ENCODE measurements around the gene HELZ. TPM values are rescaled to one million over a fixed set of nuclear protein-coding genes. Genes with fewer than 3 reads are reported as not detected.

Gene HELZ
- polyA plus RNA-seq, 1 of the 3 experiments (the other 2 are of a cell fraction): 4.3 TPM

DNA sequence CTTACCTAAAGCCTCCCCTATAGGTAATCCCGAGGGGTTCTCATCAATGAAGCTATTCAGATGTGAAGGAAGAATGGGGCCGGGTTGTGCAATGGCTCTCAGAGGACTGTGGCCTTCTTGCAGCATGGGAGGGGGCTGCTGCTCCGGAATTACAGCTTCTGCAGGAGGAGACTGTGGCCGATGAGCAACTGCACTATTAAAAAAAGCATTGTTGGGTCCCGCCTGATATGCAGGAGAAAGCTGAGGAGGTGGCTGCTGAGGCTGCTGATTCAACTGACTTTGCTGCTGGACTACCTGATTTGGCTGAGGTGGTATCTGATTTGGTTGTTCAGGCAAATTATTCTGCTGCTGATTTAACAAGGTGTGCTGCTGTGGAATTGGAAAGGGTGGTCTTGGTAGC is 135.9 kb downstream of the HELZ start:
- Histone ChIP-seq H3K27ac (ENCODE audit: low read depth in 2 of 2, low read length in 1 of 2) (peak overlapping the region in 1 of 2 experiments; percentile 1; a peak in 1 of 4 replicates), H3K9ac (no peak overlapping the region), H3K79me2 (ENCODE audit: insufficient read depth) (no peaks in the 10 kb centered on the region), H3K4me1 (ENCODE audit: control insufficient read depth in 1 of 2, insufficient read depth in 2 of 2, low read depth in 1 of 2, low read length in 1 of 2) (peaks cover 0 to 5% of the 10 kb centered on the region in 2 experiments; a peak in 2 of 4 replicates), H3K9me2 (no peaks in the 10 kb centered on the region), H3K4me2 (no peak overlapping the region), H2AFZ (ENCODE audit: low read depth) (no peak overlapping the region), H3K4me3 (ENCODE audit: low read depth in 2 of 2, low read length in 1 of 2) (no peak overlapping the region), H3F3A (replicated peaks; ENCODE audit: insufficient read depth) (peaks cover 5% of the 10 kb centered on the region), H3K9me3 (no peaks in the 10 kb centered on the region), H4K20me1 (ENCODE audit: insufficient read depth) (no peaks in the 10 kb centered on the region), H3K27me3 (ENCODE audit: insufficient read depth) (no peaks in the 10 kb centered on the region), H3K36me3 (replicated peaks in 1 of 2; ENCODE audit: control insufficient read depth in 1 of 2, insufficient read depth in 2 of 2, low read length in 1 of 2) (peaks cover 56 to 71% of the 10 kb centered on the region in 2 experiments)
- TF ChIP-seq, protein P1, sequence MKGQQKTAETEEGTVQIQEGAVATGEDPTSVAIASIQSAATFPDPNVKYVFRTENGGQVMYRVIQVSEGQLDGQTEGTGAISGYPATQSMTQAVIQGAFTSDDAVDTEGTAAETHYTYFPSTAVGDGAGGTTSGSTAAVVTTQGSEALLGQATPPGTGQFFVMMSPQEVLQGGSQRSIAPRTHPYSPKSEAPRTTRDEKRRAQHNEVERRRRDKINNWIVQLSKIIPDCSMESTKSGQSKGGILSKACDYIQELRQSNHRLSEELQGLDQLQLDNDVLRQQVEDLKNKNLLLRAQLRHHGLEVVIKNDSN (IDR thresholded peaks at IDR 0.05; ENCODE audit: borderline replicate concordance, low read depth): no peak
- TF ChIP-seq MEF2A (IDR thresholded peaks at IDR 0.05; ENCODE audit: borderline replicate concordance, low read depth) (no peak), GABPA (IDR thresholded peaks at IDR 0.05; ENCODE audit: low read depth) (no peak), FOXM1 (IDR thresholded peaks at IDR 0.05; ENCODE audit: low read depth) (no peak), EZH2phosphoT487 (IDR thresholded peaks at IDR 0.05; ENCODE audit: borderline replicate concordance, low read depth) (no peak), TEAD4 (IDR thresholded peaks at IDR 0.05; ENCODE audit: borderline replicate concordance, insufficient read depth) (no peak)
- ChIA-PET CTCF (interaction anchor here (1.0 to 1.2 kb wide), 3 partner anchors 9 to 49 kb away, joined by 3 to 5 read pairs (median 4); no protein-coding TSS in a partner anchor), POLR2A (no interaction called here)
- 77% methylated on average over 5 of the region's 5 CpGs for WGBS (ENCODE audit: low lambda C conversion rate)
- DNase-seq: no peak

DNA sequence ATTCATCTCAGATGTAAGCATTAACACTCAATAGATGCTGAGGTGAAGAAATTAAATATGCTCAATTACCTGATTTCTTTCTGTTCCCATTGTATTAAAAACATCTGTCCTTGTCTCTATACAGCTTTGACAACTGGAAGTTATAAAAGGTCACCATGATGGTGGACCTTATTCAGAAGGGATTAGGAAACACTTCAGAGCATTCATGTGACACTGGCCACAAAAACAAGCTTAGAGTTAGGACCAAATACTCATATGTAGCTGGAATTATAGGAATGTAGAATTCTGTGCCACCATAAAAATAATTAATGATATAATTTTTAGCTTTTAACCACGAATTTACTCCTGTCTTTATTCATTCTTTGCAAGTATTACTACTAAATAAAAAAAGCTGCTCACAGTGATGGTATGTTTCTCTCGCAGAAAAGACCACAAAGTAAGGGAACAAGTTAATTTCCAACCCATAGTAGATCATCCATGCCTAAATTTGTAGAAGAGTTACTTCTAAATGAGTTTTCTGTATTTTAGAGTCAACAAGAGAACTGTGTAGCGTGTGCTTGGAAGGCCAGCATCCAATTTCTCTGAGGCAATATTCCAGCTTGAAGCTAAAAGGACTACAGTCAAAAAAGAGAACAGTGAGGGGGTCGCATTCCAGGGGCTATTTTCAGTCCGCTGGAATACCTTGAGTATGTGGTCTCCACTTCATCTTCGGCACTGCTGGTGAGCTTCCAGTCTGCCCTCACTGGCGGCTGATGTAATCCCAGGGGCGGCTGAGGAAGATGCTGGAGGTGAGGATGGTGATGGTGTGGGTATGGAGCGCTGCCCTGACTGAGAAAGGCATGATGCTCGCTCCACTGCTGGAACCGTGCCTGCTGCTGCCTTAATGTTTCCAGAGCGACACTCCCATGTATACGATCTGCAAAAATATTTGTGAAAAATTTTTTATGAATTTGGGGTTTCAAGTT is 136.9 kb downstream of the HELZ start:
- Histone ChIP-seq H3K4me1 (ENCODE audit: control insufficient read depth in 1 of 2, insufficient read depth in 2 of 2, low read depth in 1 of 2, low read length in 1 of 2) (peaks cover 0 to 7% of the 10 kb centered on the region in 2 experiments; a peak in 2 of 4 replicates), H3K9me3 (no peaks in the 10 kb centered on the region), H3K79me2 (ENCODE audit: insufficient read depth) (0 out of 2 replicates have a peak, but pooled peaks cover under 1% of the 10 kb centered on the region), H3K4me2 (no peak overlapping the region), H3K9ac (no peak overlapping the region), H3K4me3 (ENCODE audit: low read depth in 2 of 2, low read length in 1 of 2) (no peak overlapping the region), H3K27ac (ENCODE audit: low read depth in 2 of 2, low read length in 1 of 2) (peak overlapping the region in 1 of 2 experiments; percentile 4; a peak in 1 of 4 replicates), H4K20me1 (ENCODE audit: insufficient read depth) (no peaks in the 10 kb centered on the region), H3K27me3 (ENCODE audit: insufficient read depth) (no peaks in the 10 kb centered on the region), H2AFZ (ENCODE audit: low read depth) (no peak overlapping the region), H3K9me2 (no peaks in the 10 kb centered on the region), H3K36me3 (replicated peaks in 1 of 2; ENCODE audit: control insufficient read depth in 1 of 2, insufficient read depth in 2 of 2, low read length in 1 of 2) (peaks cover 54 to 63% of the 10 kb centered on the region in 2 experiments), H3F3A (replicated peaks; ENCODE audit: insufficient read depth) (peaks cover 6% of the 10 kb centered on the region)
- POLR2A ChIA-PET: no interaction called here
- 93% methylated on average over 13 of the region's 13 CpGs for WGBS (ENCODE audit: low lambda C conversion rate)
- no peak for TF ChIP-seq RFX5 (IDR thresholded peaks at IDR 0.05; ENCODE audit: low read length)
- TF ChIP-seq, protein P2, sequence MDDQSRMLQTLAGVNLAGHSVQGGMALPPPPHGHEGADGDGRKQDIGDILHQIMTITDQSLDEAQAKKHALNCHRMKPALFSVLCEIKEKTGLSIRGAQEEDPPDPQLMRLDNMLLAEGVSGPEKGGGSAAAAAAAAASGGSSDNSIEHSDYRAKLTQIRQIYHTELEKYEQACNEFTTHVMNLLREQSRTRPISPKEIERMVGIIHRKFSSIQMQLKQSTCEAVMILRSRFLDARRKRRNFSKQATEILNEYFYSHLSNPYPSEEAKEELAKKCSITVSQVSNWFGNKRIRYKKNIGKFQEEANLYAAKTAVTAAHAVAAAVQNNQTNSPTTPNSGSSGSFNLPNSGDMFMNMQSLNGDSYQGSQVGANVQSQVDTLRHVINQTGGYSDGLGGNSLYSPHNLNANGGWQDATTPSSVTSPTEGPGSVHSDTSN (IDR thresholded peaks at IDR 0.05): no peak
- TF ChIP-seq JUND (IDR thresholded peaks at IDR 0.05): no peak
- TF ChIP-seq, protein P3, sequence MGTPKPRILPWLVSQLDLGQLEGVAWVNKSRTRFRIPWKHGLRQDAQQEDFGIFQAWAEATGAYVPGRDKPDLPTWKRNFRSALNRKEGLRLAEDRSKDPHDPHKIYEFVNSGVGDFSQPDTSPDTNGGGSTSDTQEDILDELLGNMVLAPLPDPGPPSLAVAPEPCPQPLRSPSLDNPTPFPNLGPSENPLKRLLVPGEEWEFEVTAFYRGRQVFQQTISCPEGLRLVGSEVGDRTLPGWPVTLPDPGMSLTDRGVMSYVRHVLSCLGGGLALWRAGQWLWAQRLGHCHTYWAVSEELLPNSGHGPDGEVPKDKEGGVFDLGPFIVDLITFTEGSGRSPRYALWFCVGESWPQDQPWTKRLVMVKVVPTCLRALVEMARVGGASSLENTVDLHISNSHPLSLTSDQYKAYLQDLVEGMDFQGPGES (IDR thresholded peaks at IDR 0.05; ENCODE audit: low read depth, low read length): no peak
- TF ChIP-seq NFIC (IDR thresholded peaks at IDR 0.05; ENCODE audit: borderline replicate concordance): no peak
- no peak for TF ChIP-seq SIN3A (IDR thresholded peaks at IDR 0.05; ENCODE audit: borderline replicate concordance, low read depth, low read length)
- TF ChIP-seq, protein P4, sequence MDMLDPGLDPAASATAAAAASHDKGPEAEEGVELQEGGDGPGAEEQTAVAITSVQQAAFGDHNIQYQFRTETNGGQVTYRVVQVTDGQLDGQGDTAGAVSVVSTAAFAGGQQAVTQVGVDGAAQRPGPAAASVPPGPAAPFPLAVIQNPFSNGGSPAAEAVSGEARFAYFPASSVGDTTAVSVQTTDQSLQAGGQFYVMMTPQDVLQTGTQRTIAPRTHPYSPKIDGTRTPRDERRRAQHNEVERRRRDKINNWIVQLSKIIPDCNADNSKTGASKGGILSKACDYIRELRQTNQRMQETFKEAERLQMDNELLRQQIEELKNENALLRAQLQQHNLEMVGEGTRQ (IDR thresholded peaks at IDR 0.05; ENCODE audit: borderline replicate concordance, low read depth, low read length): no peak
- TF ChIP-seq, protein P5, sequence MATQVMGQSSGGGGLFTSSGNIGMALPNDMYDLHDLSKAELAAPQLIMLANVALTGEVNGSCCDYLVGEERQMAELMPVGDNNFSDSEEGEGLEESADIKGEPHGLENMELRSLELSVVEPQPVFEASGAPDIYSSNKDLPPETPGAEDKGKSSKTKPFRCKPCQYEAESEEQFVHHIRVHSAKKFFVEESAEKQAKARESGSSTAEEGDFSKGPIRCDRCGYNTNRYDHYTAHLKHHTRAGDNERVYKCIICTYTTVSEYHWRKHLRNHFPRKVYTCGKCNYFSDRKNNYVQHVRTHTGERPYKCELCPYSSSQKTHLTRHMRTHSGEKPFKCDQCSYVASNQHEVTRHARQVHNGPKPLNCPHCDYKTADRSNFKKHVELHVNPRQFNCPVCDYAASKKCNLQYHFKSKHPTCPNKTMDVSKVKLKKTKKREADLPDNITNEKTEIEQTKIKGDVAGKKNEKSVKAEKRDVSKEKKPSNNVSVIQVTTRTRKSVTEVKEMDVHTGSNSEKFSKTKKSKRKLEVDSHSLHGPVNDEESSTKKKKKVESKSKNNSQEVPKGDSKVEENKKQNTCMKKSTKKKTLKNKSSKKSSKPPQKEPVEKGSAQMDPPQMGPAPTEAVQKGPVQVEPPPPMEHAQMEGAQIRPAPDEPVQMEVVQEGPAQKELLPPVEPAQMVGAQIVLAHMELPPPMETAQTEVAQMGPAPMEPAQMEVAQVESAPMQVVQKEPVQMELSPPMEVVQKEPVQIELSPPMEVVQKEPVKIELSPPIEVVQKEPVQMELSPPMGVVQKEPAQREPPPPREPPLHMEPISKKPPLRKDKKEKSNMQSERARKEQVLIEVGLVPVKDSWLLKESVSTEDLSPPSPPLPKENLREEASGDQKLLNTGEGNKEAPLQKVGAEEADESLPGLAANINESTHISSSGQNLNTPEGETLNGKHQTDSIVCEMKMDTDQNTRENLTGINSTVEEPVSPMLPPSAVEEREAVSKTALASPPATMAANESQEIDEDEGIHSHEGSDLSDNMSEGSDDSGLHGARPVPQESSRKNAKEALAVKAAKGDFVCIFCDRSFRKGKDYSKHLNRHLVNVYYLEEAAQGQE (IDR thresholded peaks at IDR 0.05; ENCODE audit: low read depth, low read length): no peak
- no peak for TF ChIP-seq FOXM1 (IDR thresholded peaks at IDR 0.05; ENCODE audit: low read depth)
- TF ChIP-seq GABPA (IDR thresholded peaks at IDR 0.05; ENCODE audit: low read depth): no peak
- no peak for TF ChIP-seq RCOR1 (IDR thresholded peaks at IDR 0.05; ENCODE audit: low read length)
- TF ChIP-seq MXI1 (IDR thresholded peaks at IDR 0.05; ENCODE audit: low read depth, low read length): no peak
- no peak for DNase-seq
- CTCF ChIA-PET: interaction anchor here (1.0 to 2.2 kb wide), 10 partner anchors 8 to 156 kb away, joined by 3 to 8 read pairs (median 4); no protein-coding TSS in a partner anchor
